Myocyte (in vitro differentiated cells): ENCODE measurements around the gene RBM6. TPM values are rescaled to one million over a fixed set of nuclear protein-coding genes. Genes with fewer than 3 reads are reported as not detected.
A peak's percentile ranks its signal among the peaks of the same experiment; 100 is the strongest.
"Not testable (repeated sequence)": the region's sequence is repeated elsewhere in the genome, so short reads cannot be mapped to it uniquely, and the experiment has no call there.

ENCODE experiments used
- DNase-seq: peaks from one replicate; pipeline ENCODE4 v3.0.0-alpha.2; 2012; ENCODE audit warnings: low read depth
- total RNA-seq: library from RNA; depleted of rRNA; stranded (reverse); fragments of >200 nt; gene quantifications from 2 replicates; pipeline ENCODE4 v1.2.3, GENCODE V29; 2014

RBM6 gene
- total RNA-seq, 1 donor from 2014 or later, result 56.7 TPM

- no peak for DNase-seq
Measured at GRCh38 chr3:49968346-49968745, 28.4 kb downstream of the RBM6 start.

GRCh38 chr3:49972656-49973055, 32.7 kb downstream of the RBM6 start:
- no peak for DNase-seq

GRCh38 chr3:49976942-49977341, 37.0 kb downstream of the RBM6 start:
- no peak for DNase-seq

GRCh38 chr3:49984394-49984793, 44.4 kb downstream of the RBM6 start:
- DNase-seq, result no peak

GRCh38 chr3:49992326-49992725, 52.4 kb downstream of the RBM6 start:
- DNase-seq, result no peak

- DNase-seq, result no peak
Measured at GRCh38 chr3:49994476-49994875, 54.5 kb downstream of the RBM6 start.

- DNase-seq, result no peak
Measured at GRCh38 chr3:49996016-49996415, 56.1 kb downstream of the RBM6 start.

GRCh38 chr3:49997862-49998261, 57.9 kb downstream of the RBM6 start:
- no peak for DNase-seq

- peak; percentile 25 for DNase-seq
Measured at GRCh38 chr3:49998326-49998725, 58.4 kb downstream of the RBM6 start.

- DNase-seq, result no peak
Measured at GRCh38 chr3:50001511-50001910, 61.6 kb downstream of the RBM6 start.

GRCh38 chr3:50003216-50003615, 63.3 kb downstream of the RBM6 start:
- DNase-seq, result no peak

- no peak for DNase-seq
Measured at GRCh38 chr3:50003824-50004223, 63.9 kb downstream of the RBM6 start.

- DNase-seq, result peak; percentile 55
Measured at GRCh38 chr3:50008931-50009330, 69.0 kb downstream of the RBM6 start.

- no peak for DNase-seq
Measured at GRCh38 chr3:50010959-50011358, 71.0 kb downstream of the RBM6 start.

- peak; percentile 15 for DNase-seq
Measured at GRCh38 chr3:50015918-50016317, 76.0 kb downstream of the RBM6 start.

- peak; percentile 31 for DNase-seq
Measured at GRCh38 chr3:50028346-50028745, 88.4 kb downstream of the RBM6 start.

- DNase-seq, result not testable (repeated sequence)
Measured at GRCh38 chr3:50031201-50031600, 91.3 kb downstream of the RBM6 start.

- no peak for DNase-seq
Measured at GRCh38 chr3:50044976-50045375, 105.0 kb downstream of the RBM6 start.

GRCh38 chr3:50047426-50047825, 107.5 kb downstream of the RBM6 start:
- DNase-seq, result no peak

- DNase-seq, result peak; percentile 79
Measured at GRCh38 chr3:50050361-50050760, 110.4 kb downstream of the RBM6 start.

GRCh38 chr3:50057756-50058155, 117.8 kb downstream of the RBM6 start:
- no peak for DNase-seq

- DNase-seq, result no peak
Measured at GRCh38 chr3:50068134-50068533, 128.2 kb downstream of the RBM6 start.

GRCh38 chr3:50078091-50078490, 138.1 kb downstream of the RBM6 start:
- no peak for DNase-seq

GRCh38 chr3:50078622-50079021, 138.7 kb downstream of the RBM6 start:
- DNase-seq, result no peak
